ENCODE results near the gene EPHA3.
"Not testable (repeated sequence)": the region's sequence is repeated elsewhere in the genome, so short reads cannot be mapped to it uniquely, and the experiment has no call there.

The EPHA3 gene

GRCh38 chr3:89297199-89297598, 189.8 kb downstream of the EPHA3 start:
- no peak for FAIRE-seq

- FAIRE-seq, result no peak
These were observed 193.1 kb downstream of the EPHA3 start for GRCh38 chr3:89300526-89300925.

- no peak for FAIRE-seq
These were observed 193.6 kb downstream of the EPHA3 start for GRCh38 chr3:89300981-89301380.

- FAIRE-seq, result no peak
These were observed 196.3 kb downstream of the EPHA3 start for GRCh38 chr3:89303701-89304100.

- no peak for FAIRE-seq
These were observed 199.1 kb downstream of the EPHA3 start for GRCh38 chr3:89306540-89306939.

- FAIRE-seq, result no peak
These were observed 204.2 kb downstream of the EPHA3 start for GRCh38 chr3:89311581-89311980.

GRCh38 chr3:89312141-89312540, 204.7 kb downstream of the EPHA3 start:
- FAIRE-seq, result no peak

GRCh38 chr3:89314454-89315098, 207.2 kb downstream of the EPHA3 start:
- FAIRE-seq, result no peak

- FAIRE-seq, result no peak
These were observed 208.5 kb downstream of the EPHA3 start for GRCh38 chr3:89315750-89316470.

GRCh38 chr3:89320186-89320585, 212.8 kb downstream of the EPHA3 start:
- FAIRE-seq, result no peak

GRCh38 chr3:89326997-89327396, 219.6 kb downstream of the EPHA3 start:
- FAIRE-seq, result no peak

- FAIRE-seq, result no peak
These were observed 225.0 kb downstream of the EPHA3 start for GRCh38 chr3:89332386-89332785.

GRCh38 chr3:89332793-89333192, 225.4 kb downstream of the EPHA3 start:
- FAIRE-seq, result no peak

- FAIRE-seq, result no peak
These were observed 228.3 kb downstream of the EPHA3 start for GRCh38 chr3:89335693-89336092.

- FAIRE-seq, result no peak
These were observed 233.0 kb downstream of the EPHA3 start for GRCh38 chr3:89340408-89340807.

GRCh38 chr3:89344076-89344475, 236.7 kb downstream of the EPHA3 start:
- no peak for FAIRE-seq

- FAIRE-seq, result not testable (repeated sequence)
These were observed 243.5 kb downstream of the EPHA3 start for GRCh38 chr3:89350935-89351334.

- no peak for FAIRE-seq
These were observed 246.0 kb downstream of the EPHA3 start for GRCh38 chr3:89353465-89353864.

GRCh38 chr3:89358281-89358680, 250.9 kb downstream of the EPHA3 start:
- FAIRE-seq, result no peak

- FAIRE-seq, result no peak
These were observed 252.7 kb downstream of the EPHA3 start for GRCh38 chr3:89360156-89360555.

- FAIRE-seq, result no peak
These were observed 255.1 kb downstream of the EPHA3 start for GRCh38 chr3:89362496-89362895.

- FAIRE-seq, result no peak
These were observed 255.8 kb downstream of the EPHA3 start for GRCh38 chr3:89363171-89363570.

- FAIRE-seq, result no peak
These were observed 256.9 kb downstream of the EPHA3 start for GRCh38 chr3:89364314-89364713.

- no peak for FAIRE-seq
These were observed 259.7 kb downstream of the EPHA3 start for GRCh38 chr3:89367166-89367565.

GRCh38 chr3:89368846-89369245, 261.4 kb downstream of the EPHA3 start:
- no peak for FAIRE-seq
